IPS-18c (cell line): ENCODE measurements around the gene PDGFRA.
"Not testable (repeated sequence)": the region's sequence is repeated elsewhere in the genome, so short reads cannot be mapped to it uniquely, and the experiment has no call there.

ENCODE experiments used
- H3K4me3 ChIP-seq: 2 replicates; pipeline ENCODE4 v1.7.0; 2013; ENCODE audit warnings: low read depth, mild to moderate bottlenecking, low read length, moderate library complexity; ENCODE audit not compliant: insufficient read depth
- H3K9me3 ChIP-seq: one replicate; pipeline ENCODE4 v1.6.1; 2013; ENCODE audit warnings: mild to moderate bottlenecking, low read length, moderate library complexity; ENCODE audit not compliant: control insufficient read depth, insufficient read depth

Gene PDGFRA

GRCh38 chr4:54237770-54238169 lies 8.7 kb downstream of the PDGFRA start:
- Histone ChIP-seq H3K4me3 (no peak overlapping the region), H3K9me3 (peaks cover 17% of the 10 kb centered on the region)

DNA sequence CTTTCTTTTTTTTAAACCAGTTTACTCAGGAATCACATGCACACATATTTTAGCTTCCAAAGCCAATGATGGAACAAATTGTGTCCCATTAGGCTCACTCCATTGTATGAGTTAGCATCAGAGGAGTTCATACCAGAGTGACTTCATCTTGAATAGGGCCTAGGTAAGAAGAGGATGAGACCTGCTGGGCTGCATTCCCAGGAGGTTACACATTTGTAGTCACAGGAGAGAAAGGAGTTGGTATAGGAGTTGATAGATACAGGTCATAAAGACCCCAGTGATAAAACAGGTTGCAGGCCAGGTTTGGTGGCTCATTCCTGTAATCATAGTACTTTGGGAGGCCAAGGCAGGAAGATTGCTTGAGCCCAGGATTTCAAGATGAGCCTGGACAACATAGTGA lies 9.3 kb downstream of the PDGFRA start:
- Histone ChIP-seq H3K9me3 (peaks cover 20% of the 10 kb centered on the region), H3K4me3 (no peak overlapping the region)

DNA sequence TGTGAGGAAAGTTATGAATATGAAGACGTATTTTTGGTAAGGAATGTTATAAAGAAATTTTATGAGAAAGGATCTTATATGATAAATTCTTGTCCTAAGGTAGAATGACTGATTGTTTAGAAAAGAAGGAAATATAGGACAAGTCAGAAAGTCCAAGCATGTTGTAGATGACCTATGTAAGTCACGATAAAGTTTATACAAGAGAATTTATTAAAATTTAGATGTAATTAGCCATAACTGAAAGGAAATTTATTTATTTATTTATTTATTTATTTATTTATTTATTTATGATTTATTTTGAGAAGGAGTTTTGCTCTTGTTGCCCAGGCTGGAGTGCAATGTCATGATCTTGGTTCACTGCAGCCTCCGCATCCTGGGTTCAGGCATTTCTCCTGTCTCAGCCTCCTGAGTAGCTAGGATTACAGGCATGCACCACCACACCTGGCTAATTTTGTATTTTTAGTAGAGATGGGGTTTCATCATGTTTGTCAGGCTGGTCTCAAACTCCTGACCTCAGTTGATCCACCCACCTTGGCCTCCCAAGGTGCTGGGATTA lies 12.3 kb downstream of the PDGFRA start:
- H3K4me3 ChIP-seq: not testable (repeated sequence)
- H3K9me3 ChIP-seq: peaks cover 23% of the 10 kb centered on the region

DNA sequence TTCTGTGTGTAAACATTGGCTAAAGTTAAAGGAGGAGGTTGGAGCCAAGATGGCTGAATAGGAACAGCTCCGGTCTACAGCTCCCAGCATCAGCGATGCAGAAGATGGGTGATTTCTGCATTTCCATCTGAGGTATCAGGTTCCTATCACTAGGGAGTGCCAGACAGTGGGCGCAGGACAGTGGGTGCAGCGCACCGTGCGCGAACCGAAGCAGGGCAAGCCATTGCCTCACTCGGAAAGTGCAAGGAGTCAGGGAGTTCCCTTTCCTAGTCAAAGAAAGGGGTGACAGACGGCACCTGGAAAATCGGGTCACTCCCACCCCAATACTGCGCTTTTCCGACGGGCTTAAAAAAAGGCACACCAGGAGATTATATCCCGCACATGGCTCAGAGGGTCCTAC lies 14.4 kb downstream of the PDGFRA start:
- H3K9me3 ChIP-seq: peaks cover 20% of the 10 kb centered on the region
- not testable (repeated sequence) for H3K4me3 ChIP-seq

DNA sequence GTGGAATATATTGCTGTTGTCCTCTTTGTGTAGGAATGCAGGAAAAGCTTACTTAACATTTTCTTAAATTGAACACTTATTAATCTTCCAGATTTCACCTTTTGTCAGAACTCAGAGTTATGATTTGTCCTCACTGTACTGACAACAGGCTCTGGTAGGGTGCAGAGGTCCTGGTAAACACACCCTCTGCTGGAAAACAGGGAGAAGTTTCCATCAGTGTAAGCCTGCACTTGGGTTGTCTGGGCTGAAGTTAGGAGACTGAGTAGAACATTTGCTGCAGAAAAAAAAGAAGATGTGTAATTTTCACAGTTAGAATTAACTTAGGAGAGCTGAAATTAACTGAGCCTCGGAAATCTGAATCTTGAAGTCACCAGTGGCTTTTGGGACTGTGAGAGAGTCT lies 23.2 kb downstream of the PDGFRA start:
- not testable (repeated sequence) for H3K4me3 ChIP-seq, H3K9me3 ChIP-seq

- no peak overlapping the region for H3K4me3 ChIP-seq
- no peaks in the 10 kb centered on the region for H3K9me3 ChIP-seq
These were observed 25.2 kb downstream of the PDGFRA start for GRCh38 chr4:54254116-54254914.

- Histone ChIP-seq H3K4me3 (no peak overlapping the region), H3K9me3 (no peaks in the 10 kb centered on the region)
These were observed 25.8 kb downstream of the PDGFRA start for GRCh38 chr4:54254915-54255246.

- Histone ChIP-seq H3K9me3 (no peaks in the 10 kb centered on the region), H3K4me3 (no peak overlapping the region)
These were observed 26.8 kb downstream of the PDGFRA start for GRCh38 chr4:54255881-54256280.

DNA sequence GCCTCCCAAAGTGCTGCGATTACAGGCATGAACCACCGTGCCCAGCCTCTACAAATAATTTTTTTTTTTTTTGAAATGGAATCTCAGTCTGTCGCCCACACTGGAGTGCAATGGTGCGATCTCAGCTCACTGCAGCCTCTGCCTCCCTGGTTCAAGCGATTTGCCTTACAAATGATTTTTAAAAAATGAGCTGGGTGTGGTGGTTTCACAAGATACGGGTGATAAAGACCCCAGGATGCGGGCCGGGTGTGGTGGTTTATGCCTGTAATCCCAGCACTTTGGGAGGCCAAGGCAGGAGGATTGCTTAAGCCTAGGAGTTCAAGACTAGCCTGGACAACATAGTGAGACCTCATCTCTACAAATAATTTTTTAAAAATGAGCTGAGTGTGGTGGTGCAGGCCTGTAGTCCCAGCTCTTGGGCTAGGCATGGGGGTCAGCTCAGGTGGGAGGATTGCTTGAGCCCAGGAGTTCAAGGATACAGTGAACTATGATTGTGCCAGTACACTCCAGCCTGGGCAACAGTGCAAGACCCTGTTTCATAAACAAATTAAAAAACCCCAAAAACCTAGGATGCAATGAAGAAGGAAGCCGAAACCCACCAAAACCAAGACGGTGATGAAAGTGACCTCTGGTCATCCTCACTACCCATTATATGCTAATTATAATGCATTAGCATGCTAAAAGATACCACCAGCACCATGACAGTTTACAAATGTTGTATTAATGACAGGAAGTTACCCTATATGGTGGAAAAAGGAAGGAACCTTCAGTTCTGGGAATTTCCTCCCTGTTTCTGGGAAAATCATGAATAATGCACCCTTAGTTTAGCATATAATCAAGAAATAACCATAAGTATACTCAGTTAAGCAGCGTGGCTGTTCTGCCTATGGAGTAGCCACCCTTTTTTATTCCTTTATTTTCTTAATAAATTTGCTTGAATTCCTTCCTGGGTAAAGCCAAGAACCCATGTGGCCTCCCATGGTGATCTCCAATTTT lies 27.7 kb downstream of the PDGFRA start:
- H3K4me3 ChIP-seq: no peak overlapping the region
- H3K9me3 ChIP-seq: no peaks in the 10 kb centered on the region

- H3K9me3 ChIP-seq: no peaks in the 10 kb centered on the region
- H3K4me3 ChIP-seq: no peak overlapping the region
These were observed 36.3 kb downstream of the PDGFRA start for GRCh38 chr4:54265366-54265765.

- H3K4me3 ChIP-seq: no peak overlapping the region
- no peaks in the 10 kb centered on the region for H3K9me3 ChIP-seq
These were observed 39.1 kb downstream of the PDGFRA start for GRCh38 chr4:54268151-54268550.

- Histone ChIP-seq H3K4me3 (no peak overlapping the region), H3K9me3 (no peaks in the 10 kb centered on the region)
These were observed 42.4 kb downstream of the PDGFRA start for GRCh38 chr4:54271464-54271863.

DNA sequence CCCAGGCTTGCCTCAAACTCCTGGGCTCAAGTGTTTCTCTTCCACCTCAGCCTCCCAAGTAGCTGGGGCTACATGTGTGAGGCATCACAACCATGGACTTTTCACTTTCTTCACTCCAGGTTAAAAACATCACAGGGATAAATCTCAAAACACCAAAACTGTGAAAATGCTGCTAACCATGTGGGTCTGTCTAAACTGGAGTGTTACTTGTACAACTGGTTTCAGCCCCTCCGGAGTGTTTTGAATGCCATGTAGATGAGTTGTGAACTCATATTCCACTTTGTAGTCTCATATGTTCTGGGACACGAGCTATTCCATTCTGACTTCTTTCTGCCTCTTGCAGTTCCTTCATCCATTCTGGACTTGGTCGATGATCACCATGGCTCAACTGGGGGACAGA lies 43.0 kb downstream of the PDGFRA start:
- H3K4me3 ChIP-seq: no peak overlapping the region
- H3K9me3 ChIP-seq: no peaks in the 10 kb centered on the region

DNA sequence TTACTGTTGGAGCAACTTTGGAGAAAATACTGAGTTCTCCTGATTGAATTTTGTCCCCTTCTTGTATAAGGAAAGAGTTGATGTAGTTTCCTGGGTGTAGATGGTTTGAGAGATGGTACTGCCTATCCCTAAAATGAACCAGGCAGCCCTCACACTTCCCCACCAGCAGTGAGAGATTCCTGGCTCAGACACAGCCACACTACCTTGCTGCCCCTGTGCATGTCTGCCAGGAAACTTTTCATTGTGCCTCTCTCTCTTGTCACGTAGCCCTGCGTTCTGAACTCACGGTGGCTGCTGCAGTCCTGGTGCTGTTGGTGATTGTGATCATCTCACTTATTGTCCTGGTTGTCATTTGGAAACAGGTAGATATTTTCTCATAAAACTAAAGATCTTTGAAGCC lies 45.2 kb downstream of the PDGFRA start:
- H3K9me3 ChIP-seq: no peaks in the 10 kb centered on the region
- no peak overlapping the region for H3K4me3 ChIP-seq

DNA sequence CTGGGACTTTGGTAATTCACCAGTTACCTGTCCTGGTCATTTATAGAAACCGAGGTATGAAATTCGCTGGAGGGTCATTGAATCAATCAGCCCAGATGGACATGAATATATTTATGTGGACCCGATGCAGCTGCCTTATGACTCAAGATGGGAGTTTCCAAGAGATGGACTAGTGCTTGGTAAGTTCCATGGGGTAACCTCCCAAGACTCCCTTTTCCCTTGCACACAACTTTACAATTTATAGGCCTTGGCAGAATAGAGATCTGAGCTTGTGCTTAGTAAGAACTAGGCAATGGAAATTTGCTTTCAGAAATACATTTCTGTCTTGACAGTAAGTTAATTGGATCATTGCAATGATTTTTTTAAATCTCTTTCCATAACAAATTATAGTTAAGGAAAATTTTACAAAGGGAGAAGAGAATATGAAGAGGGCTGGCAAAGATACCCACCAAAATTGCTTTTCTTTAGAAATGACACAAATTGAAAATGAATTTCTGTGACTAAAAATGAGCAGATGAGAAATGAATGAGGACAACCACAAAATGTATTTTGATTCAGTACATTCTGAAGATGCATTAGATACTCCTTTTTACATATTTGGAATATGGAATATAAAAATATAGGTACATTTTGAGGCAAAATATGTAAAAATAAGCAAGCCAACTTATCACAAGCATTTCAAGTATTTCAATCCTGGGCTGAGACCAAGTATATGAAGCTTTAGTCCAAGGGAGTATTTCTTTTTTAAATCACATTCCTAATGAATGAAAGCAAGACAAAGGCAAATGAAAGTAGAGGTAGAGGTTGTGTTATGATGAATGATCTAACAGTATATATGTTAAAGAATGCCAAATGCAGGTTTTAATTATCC lies 45.9 kb downstream of the PDGFRA start:
- Histone ChIP-seq H3K4me3 (no peak overlapping the region), H3K9me3 (no peaks in the 10 kb centered on the region)

DNA sequence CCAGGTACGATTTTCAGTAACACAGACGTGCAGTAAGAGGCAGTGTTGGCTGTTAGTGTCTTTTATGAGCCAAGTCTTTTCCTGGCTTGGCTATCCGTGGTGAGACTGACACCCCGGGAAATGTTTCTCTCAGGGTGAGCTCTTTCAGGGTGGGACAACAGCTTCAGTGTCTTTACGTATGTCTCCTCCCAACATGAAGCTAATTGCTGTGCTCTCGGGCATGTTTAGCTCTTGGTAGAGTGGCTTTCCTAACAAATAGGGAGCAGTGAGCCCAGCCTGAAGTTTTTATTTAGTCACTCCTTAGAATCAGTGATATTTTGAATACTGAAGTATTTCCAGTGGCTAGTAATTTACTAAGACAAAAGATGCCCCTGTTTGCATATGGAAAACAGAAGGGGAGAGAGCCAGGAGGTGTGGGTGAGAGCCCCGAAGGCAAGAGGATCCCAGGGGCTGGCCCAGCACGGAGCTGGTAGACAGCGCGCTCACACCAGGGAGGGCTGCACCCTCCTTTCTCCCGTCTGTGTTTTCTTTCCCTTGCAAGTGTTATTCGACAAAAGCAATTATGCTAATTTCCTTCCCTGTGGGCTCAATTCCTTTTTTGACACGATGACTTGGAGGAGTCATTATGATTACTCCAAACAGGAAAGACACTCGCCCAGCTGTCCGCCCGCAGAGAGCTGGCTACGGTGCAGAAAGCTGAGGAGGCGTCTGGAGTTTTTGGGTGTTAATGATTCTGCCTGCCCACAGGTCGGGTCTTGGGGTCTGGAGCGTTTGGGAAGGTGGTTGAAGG lies 47.7 kb downstream of the PDGFRA start:
- no peaks in the 10 kb centered on the region for H3K9me3 ChIP-seq
- peak overlapping the region; percentile 34; the same call in 1 of the 2 replicates for H3K4me3 ChIP-seq
